K562 (cell line): ENCODE data around the gene RGS14. TPM values are rescaled to one million over a fixed set of nuclear protein-coding genes. Genes with fewer than 3 reads are reported as not detected.

Experiments
- BCL6 ChIP-seq: fragments of 250-450 bp; sonication (Bioruptor Pico); IDR thresholded peaks from 2 replicates; pipeline ENCODE4 v1.4.0; 2020
- CBX1 ChIP-seq: sonication (generic); IDR thresholded peaks from 2 replicates; pipeline ENCODE4 v1.6.1; 2016; ENCODE audit warnings: antibody characterized with exemption, low read depth, mild to moderate bottlenecking
- CHD2 ChIP-seq: IDR thresholded peaks from 2 replicates; pipeline ENCODE4 v1.6.1; 2011; ENCODE audit warnings: low read depth, low read length
- DPF2 ChIP-seq: fragments of 450-650 bp; IDR thresholded peaks from 2 replicates; pipeline ENCODE4 v1.6.1; 2016
- HIVEP1 ChIP-seq: fragments of 250-450 bp; sonication (Bioruptor Pico); IDR thresholded peaks from 2 replicates; pipeline ENCODE4 v1.4.0; 2020; ENCODE audit warnings: mild to moderate bottlenecking
- MCM2 ChIP-seq: fragments of 450-650 bp; IDR thresholded peaks from 2 replicates; pipeline ENCODE4 v1.6.1; 2017; ENCODE audit warnings: low read depth, mild to moderate bottlenecking
- MCM3 ChIP-seq: fragments of 450-650 bp; IDR thresholded peaks from 2 replicates; pipeline ENCODE4 v1.6.1; 2016
- PRPF4 ChIP-seq: fragments of 200-400 bp; formaldehyde crosslinking; IDR thresholded peaks from one replicate; pipeline ENCODE4 v1.6.1; 2017; ENCODE audit warnings: low read length, low read depth, mild to moderate bottlenecking; ENCODE audit not compliant: insufficient read depth, poor library complexity, severe bottlenecking
- RBM34 ChIP-seq: fragments of 200-400 bp; formaldehyde crosslinking; IDR thresholded peaks from 2 replicates; pipeline ENCODE4 v1.6.1; 2018; ENCODE audit warnings: low read length, borderline replicate concordance; ENCODE audit not compliant: insufficient read depth
- SIRT6 ChIP-seq: IDR thresholded peaks from one replicate; pipeline ENCODE4 v1.6.1; 2012; ENCODE audit warnings: low read depth, mild to moderate bottlenecking, control low read depth, inconsistent platforms, low read length, moderate library complexity
- WHSC1 ChIP-seq: IDR thresholded peaks from one replicate; pipeline ENCODE4 v1.6.1; 2012; ENCODE audit warnings: low read length, control low read depth, inconsistent platforms
- ZNF175 ChIP-seq: fragments of 200-800 bp; sonication (Bioruptor generic); IDR thresholded peaks from 2 replicates; pipeline ENCODE4 v1.6.1; 2016; ENCODE audit warnings: low read depth, mild to moderate bottlenecking, missing genetic modification characterization, missing compliant biosample characterization
- ZNF274 ChIP-seq: IDR thresholded peaks from 2 replicates; pipeline ENCODE4 v1.6.1; 2011; ENCODE audit warnings: low read depth, mild to moderate bottlenecking, low read length, moderate library complexity, borderline replicate concordance
- ZNF316 ChIP-seq: fragments of 450-650 bp; IDR thresholded peaks from 2 replicates; pipeline ENCODE4 v1.6.1; 2016
- ZNF75A ChIP-seq: fragments of 450-650 bp; formaldehyde crosslinking; IDR thresholded peaks from 2 replicates; pipeline ENCODE4 v1.4.0; 2020; ENCODE audit warnings: mild to moderate bottlenecking
- polyA plus RNA-seq, 8 experiments: library from polyadenylated mRNA; depleted of rRNA in 4 of 8; stranded (reverse) in 5 of 8; unstranded in 3 of 8; fragments of >200 nt; fragmentation: Nextera tagmentation in 2 of 8; fragmentation: Illumina TruSeq in 1 of 8; extraction: Ambion mirVana in 2 of 8; extraction: Trizol in 1 of 8; gene quantifications; 2 replicates each; pipeline versions ENCODE4 v1.2.1 to v1.2.3, GENCODE V29; 2011 to 2014; ENCODE audit warnings: inconsistent platforms in 1 of 8, missing spikeins in 1 of 8
- total RNA-seq, 7 experiments: library from RNA; depleted of rRNA in 6 of 7; stranded (reverse); fragments of >200 nt in 6 of 7; fragmentation: Illumina TruSeq in 2 of 7; extraction: Trizol in 2 of 7; gene quantifications; 2 replicates each; pipeline versions ENCODE4 v1.2.1 to v1.2.3, GENCODE V29; 2011 to 2021; ENCODE audit warnings: low replicate concordance in 1 of 7
- TF ChIP-seq, protein P1 (sequence below): fragments of 450-650 bp; formaldehyde crosslinking; IDR thresholded peaks from 2 replicates; pipeline ENCODE4 v1.4.0; 2020; ENCODE audit warnings: mild to moderate bottlenecking
- TF ChIP-seq, protein P2 (sequence below): fragments of 450-650 bp; IDR thresholded peaks from 2 replicates; pipeline ENCODE4 v1.6.1; 2017; ENCODE audit warnings: antibody characterized with exemption, mild to moderate bottlenecking
- TF ChIP-seq, protein P3 (sequence below): sonication (generic); formaldehyde crosslinking; IDR thresholded peaks from 2 replicates; pipeline ENCODE4 v1.4.0; 2020; ENCODE audit warnings: mild to moderate bottlenecking, missing genetic modification reagents

Gene RGS14
- total and polyA plus RNA-seq, 9 of the 15 experiments (the other 6 are each of a cell fraction or from before 2014, with no cell fraction given): 0.28 to 75.9 (median 34.5) TPM

DNA sequence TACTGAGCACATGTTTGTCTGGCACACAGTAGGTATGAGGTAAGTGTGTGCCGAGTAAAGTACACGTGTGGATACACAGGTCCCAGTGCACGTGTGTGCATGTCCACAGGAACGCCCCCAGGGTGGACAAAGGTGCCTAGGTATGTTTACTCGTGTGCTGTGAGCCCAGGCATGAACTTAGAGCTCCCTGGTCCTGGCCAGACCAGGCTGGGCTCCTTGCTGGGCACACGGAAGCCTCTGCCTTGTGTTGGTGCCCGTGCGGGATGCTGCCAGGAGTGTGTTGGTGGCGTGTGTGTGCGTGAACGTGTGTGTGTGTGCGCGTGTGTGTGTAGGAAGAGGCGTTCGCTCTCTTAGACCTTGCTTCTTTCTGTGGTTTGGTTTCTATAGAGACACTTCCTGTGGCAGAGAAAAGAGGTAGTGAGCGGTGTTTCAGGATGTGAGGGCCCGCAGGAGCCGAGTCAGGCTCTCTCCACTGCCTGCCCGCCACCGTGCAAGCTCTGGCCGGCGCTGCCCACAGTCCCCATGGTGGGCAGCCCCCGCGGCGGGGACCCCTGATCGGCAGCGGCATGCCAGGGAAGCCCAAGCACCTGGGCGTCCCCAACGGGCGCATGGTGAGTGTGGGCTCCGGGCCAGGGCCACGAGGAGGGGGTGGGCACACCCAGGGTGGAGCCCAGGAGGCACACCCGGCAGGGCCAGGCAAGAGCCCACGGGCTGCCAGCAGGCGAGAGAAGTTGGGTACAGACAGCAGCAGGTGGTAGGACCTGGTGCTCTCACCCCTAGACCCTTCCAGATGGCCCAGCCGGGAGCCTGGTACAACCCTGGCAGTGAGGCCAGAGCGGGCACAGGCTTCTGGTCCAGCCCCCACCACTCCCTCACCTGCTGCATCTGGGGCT, at the start of gene RGS14 (continued):
- TF ChIP-seq, protein P1, sequence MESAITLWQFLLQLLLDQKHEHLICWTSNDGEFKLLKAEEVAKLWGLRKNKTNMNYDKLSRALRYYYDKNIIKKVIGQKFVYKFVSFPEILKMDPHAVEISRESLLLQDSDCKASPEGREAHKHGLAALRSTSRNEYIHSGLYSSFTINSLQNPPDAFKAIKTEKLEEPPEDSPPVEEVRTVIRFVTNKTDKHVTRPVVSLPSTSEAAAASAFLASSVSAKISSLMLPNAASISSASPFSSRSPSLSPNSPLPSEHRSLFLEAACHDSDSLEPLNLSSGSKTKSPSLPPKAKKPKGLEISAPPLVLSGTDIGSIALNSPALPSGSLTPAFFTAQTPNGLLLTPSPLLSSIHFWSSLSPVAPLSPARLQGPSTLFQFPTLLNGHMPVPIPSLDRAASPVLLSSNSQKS (CRISPR knock-in tag): no peak
- TF ChIP-seq PRPF4 (no peak), ZNF274 (no peak), BCL6 (CRISPR knock-in tag) (no peak), DPF2 (no peak), WHSC1 (no peak), ZNF175 (CRISPR knock-in tag) (no peak), HIVEP1 (CRISPR knock-in tag) (no peak), ZNF316 (no peak), RBM34 (no peak), CBX1 (0 out of 2 replicates have a peak, but pooled peaks have one; percentile 29), CHD2 (no peak), MCM3 (0 out of 2 replicates have a peak, but pooled peaks have one; percentile 37), MCM2 (no peak), ZNF75A (no peak), SIRT6 (no peak)
- TF ChIP-seq, protein P2, sequence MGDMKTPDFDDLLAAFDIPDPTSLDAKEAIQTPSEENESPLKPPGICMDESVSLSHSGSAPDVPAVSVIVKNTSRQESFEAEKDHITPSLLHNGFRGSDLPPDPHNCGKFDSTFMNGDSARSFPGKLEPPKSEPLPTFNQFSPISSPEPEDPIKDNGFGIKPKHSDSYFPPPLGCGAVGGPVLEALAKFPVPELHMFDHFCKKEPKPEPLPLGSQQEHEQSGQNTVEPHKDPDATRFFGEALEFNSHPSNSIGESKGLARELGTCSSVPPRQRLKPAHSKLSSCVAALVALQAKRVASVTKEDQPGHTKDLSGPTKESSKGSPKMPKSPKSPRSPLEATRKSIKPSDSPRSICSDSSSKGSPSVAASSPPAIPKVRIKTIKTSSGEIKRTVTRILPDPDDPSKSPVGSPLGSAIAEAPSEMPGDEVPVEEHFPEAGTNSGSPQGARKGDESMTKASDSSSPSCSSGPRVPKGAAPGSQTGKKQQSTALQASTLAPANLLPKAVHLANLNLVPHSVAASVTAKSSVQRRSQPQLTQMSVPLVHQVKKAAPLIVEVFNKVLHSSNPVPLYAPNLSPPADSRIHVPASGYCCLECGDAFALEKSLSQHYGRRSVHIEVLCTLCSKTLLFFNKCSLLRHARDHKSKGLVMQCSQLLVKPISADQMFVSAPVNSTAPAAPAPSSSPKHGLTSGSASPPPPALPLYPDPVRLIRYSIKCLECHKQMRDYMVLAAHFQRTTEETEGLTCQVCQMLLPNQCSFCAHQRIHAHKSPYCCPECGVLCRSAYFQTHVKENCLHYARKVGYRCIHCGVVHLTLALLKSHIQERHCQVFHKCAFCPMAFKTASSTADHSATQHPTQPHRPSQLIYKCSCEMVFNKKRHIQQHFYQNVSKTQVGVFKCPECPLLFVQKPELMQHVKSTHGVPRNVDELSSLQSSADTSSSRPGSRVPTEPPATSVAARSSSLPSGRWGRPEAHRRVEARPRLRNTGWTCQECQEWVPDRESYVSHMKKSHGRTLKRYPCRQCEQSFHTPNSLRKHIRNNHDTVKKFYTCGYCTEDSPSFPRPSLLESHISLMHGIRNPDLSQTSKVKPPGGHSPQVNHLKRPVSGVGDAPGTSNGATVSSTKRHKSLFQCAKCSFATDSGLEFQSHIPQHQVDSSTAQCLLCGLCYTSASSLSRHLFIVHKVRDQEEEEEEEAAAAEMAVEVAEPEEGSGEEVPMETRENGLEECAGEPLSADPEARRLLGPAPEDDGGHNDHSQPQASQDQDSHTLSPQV: no peak
- TF ChIP-seq, protein P3, sequence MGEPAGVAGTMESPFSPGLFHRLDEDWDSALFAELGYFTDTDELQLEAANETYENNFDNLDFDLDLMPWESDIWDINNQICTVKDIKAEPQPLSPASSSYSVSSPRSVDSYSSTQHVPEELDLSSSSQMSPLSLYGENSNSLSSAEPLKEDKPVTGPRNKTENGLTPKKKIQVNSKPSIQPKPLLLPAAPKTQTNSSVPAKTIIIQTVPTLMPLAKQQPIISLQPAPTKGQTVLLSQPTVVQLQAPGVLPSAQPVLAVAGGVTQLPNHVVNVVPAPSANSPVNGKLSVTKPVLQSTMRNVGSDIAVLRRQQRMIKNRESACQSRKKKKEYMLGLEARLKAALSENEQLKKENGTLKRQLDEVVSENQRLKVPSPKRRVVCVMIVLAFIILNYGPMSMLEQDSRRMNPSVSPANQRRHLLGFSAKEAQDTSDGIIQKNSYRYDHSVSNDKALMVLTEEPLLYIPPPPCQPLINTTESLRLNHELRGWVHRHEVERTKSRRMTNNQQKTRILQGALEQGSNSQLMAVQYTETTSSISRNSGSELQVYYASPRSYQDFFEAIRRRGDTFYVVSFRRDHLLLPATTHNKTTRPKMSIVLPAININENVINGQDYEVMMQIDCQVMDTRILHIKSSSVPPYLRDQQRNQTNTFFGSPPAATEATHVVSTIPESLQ (CRISPR knock-in tag): no peak
